GM12801 (cell line): Measurements from ENCODE around the gene GPR84.

Source experiments
- CTCF ChIP-seq: IDR thresholded peaks from one replicate; pipeline ENCODE4 v1.5.1; 2011; ENCODE audit warnings: control low read depth; ENCODE audit not compliant: insufficient read length; ENCODE audit errors: extremely low read depth

GPR84 gene

GRCh38 chr12:54356228-54356627 is 8.1 kb downstream of the GPR84 start:
- TF ChIP-seq CTCF = no peak

GRCh38 chr12:54355104-54355815 is 9.0 kb downstream of the GPR84 start:
- no peak for TF ChIP-seq CTCF

- TF ChIP-seq CTCF = no peak
Observed at GRCh38 chr12:54352891-54353874, 11.1 kb downstream of the GPR84 start.

- no peak for TF ChIP-seq CTCF
Observed at GRCh38 chr12:54352022-54352531, 12.2 kb downstream of the GPR84 start.

GRCh38 chr12:54351341-54351740 is 12.9 kb downstream of the GPR84 start:
- TF ChIP-seq CTCF = no peak

- no peak for TF ChIP-seq CTCF
Observed at GRCh38 chr12:54350743-54351142, 13.5 kb downstream of the GPR84 start.

- no peak for TF ChIP-seq CTCF
Observed at GRCh38 chr12:54349679-54350078, 14.6 kb downstream of the GPR84 start.
